UCSD-AML1 (cell line): ENCODE measurements around the gene PRR12.
A peak's percentile ranks its signal among the peaks of the same experiment; 100 is the strongest.

Experiments
- DNase-seq: peaks from one replicate; lab custom pipeline; 2025; ENCODE audit not compliant: unreplicated experiment; lab: John Stamatoyannopoulos, UW

The PRR12 gene, protein sequence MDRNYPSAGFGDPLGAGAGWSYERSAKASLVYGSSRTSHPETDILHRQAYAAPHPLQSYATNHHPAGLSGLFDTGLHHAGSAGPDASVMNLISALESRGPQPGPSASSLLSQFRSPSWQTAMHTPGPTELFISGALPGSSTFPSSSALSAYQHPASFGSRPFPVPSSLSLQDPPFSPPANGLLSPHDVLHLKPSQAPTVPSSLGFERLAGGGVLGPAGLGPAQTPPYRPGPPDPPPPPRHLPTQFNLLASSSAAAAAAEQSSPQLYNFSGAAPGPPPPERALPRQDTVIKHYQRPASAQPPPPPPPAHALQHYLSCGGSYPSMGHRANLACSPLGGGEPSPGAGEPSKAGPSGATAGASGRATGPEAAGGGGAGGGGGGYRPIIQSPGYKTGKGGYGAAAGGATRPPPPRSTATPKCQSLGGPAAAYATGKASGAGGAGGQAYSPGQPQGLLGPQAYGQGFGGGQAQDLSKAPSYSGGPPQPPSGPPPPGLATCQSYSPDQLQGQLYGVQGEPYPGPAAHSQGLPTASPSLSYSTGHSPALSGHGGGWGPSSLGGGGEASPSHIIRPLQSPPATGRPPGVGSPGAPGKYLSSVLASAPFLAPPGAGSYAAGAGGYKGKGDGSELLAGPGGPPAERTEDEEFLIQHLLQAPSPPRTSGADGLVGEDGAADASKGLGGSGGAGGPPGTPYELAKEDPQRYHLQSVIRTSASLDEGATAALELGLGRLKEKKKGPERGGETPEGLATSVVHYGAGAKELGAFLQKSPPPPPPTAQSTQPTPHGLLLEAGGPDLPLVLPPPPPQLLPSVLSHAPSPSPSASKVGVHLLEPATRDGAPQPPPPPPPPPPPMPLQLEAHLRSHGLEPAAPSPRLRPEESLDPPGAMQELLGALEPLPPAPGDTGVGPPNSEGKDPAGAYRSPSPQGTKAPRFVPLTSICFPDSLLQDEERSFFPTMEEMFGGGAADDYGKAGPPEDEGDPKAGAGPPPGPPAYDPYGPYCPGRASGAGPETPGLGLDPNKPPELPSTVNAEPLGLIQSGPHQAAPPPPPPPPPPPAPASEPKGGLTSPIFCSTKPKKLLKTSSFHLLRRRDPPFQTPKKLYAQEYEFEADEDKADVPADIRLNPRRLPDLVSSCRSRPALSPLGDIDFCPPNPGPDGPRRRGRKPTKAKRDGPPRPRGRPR (N-terminal part only)

DNA sequence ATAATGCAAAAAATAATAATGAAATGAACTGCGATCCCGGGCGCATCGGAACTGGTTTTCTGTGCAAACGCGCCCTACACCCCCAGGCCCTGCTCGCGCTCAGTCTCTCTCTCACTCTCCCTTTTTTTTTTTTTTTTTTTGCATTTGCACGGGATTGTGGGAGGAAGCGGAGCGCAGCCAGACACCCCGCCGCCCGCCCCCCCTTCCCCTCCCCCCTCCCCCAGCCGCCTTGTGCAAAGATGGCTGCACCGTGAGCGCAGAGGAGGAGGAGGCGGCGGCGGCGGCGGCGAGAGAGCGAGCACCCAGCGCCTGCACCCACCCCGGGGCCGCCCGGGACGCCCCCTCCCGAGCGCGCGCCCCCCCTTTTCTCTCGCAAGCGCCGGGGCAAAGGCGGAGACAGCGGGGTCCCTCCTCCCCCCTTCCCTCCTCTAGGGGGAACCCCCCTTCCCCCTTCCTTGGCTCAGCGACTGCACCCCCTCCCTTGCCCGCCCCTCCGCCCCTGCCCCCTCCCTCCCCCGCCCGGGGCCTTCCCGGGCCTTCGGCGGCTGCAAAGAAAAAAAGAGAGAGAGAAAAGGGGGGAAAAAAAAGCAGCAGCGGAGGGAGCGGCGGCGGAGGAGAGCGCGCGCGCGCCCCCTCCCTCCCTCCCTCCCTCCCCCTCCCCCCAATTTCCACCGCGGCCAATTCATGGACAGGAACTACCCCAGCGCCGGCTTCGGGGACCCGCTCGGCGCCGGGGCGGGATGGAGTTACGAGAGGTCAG lies at the start of gene PRR12:
PRR12 (plus strand) TSS at position 212 of the 760 bp plus-strand sequence; CDS start at position 685, 473 bp downstream.
- DNase-seq = peak; percentile 70

DNA sequence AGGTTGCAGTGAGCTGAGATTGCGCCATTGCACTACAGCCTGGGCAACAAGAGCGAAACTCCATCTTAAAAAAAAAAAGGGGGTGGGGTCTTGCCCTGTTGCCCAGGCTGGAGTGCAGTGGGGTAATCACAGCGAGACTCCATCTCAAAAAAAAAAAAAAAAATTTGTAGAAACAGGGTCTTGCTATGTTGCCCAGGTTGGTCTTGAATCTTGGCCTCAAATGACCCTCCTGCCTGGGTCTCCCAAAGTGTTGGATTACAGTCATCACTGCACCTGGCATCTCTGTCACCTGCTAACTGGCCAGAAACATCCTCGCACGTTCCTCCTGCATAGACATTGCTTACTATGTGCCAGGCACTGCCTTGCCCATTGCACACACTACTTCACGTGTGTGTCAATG lies 49.1 kb upstream of the PRR12 start:
- DNase-seq = no peak

DNA sequence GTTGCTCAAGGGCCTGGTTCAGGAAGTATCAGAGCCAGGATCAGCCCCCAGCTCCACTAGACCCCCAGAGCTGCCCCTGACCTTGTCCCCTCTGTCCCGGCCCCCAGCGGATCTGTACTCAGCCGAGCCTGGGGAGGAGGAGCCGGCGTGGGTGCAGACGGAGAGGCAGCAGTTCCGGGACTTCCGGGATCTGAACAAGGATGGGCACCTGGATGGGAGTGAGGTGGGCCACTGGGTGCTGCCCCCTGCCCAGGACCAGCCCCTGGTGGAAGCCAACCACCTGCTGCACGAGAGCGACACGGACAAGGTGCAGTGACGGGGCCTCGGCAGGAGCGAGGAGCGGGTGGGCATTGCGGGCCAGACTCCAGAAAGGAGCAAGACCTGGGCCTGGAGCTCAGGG lies 48.5 kb upstream of the PRR12 start:
- DNase-seq = no peak

DNA sequence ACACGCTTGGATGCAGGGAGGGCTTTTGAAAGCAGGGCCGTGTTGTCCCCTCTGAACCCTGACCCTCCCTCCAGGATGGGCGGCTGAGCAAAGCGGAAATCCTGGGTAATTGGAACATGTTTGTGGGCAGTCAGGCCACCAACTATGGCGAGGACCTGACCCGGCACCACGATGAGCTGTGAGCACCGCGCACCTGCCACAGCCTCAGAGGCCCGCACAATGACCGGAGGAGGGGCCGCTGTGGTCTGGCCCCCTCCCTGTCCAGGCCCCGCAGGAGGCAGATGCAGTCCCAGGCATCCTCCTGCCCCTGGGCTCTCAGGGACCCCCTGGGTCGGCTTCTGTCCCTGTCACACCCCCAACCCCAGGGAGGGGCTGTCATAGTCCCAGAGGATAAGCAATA lies 48.0 kb upstream of the PRR12 start:
- no peak for DNase-seq

DNA sequence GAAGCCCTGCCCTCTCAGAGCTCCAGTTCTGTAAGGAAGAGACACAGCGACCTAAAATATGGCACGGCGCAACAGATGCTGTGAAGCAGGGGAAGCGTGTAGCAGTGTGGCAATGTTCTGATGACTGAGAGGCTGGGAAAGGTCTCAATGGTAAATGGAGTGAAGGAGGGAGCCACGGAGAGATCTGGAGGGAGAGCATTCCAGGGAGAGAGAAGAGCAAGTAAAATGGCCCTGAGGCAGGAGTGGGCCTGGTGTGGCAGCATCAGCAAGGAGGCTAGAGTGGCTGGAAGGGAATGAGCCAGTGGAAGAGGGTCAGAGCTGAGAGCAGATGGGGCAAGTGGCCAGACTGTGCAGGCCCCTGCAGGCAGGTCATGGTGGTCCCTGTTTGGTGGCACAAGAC lies 46.8 kb upstream of the PRR12 start:
- DNase-seq = no peak

DNA sequence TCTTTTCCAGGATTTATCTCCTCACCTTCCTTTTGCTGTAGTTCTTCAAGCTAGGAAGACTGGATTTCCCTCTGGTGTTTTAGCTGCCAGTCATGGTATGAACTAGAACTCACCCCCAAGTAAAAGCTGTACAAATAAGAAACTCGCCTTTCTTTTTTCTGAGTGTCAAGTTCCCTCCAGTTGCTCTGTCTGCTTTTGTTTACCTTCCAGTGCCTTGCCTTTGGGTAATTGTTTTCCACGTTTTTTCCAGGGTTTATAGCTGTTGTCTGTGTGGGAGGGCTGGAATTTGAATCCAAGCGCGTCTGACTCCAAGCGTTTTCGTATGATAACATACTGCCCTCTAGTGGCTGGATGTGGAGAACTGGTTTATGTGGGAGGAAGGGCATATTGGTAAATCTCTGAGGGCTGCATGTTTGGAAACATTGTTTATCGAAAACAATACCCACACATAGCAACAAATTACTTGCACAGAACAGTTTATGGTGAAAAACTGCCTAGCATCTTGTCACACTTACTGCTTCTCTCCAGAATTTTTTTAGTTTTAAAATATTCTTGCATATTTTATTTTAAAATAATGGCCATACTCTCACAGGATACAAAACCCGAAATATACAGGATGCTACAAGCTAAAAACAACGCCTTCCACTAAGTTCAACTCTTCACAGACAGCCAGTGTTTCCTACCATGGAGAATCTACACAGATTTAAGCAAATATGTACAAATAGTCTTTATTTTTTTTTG lies 44.0 kb upstream of the PRR12 start:
- DNase-seq = no peak

DNA sequence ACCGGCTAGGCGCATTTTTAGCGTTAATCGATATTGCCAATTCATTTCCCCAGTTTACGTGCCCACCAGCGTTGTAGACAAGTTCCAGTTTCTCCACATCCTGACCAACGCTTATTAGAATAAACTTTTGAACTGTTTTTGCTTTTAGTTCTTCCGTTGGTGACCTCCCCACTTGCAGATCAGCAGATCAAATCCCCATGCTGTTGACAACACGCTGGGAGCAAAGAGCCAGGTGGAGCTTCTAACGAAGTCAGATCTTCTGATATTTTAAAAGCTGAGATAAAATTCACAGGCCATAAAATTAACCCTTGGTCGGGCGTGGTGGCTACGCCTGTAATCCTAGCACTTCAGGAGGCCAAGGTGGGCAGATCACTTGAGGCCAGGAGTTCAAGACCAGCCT lies 41.9 kb upstream of the PRR12 start:
- DNase-seq = no peak

DNA sequence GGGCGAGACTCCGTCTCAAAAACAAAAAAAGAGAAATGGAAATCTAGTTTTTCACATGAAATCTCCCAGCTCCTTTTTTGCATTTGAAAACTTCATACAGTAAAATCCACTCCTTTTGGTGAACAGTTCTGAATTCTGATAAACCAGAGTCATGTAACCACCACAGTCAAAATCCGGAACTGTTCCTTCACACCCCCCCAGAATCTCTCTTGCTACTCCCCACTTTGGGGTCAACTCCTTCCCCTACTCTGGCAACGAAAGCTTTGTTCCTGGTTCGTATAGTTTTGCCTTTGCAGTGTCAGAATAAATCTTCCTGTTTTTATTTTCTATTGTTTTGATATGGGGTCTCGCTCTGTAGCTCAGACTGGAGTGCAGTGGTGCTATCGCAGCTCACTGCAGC lies 39.5 kb upstream of the PRR12 start:
- DNase-seq = no peak

DNA sequence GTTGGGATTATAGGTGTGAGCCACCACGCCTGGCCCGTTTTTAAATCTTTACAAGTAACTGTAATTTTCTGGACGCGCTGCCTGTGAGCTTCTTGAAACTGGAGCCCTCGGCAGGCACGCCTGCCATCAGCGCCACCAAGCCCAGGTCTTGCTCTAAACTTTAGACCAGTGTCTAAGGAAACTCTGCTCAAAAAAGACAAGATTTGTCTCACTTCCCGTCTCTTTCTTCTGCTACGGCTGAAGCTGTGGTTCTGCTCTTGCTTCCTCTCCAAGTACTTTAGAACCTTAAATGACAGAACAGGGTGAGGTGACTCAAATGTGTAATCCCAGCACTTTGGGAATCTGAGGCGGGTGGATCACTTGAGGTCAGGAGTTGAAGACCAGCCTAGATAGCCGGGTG lies 38.2 kb upstream of the PRR12 start:
- DNase-seq = no peak

DNA sequence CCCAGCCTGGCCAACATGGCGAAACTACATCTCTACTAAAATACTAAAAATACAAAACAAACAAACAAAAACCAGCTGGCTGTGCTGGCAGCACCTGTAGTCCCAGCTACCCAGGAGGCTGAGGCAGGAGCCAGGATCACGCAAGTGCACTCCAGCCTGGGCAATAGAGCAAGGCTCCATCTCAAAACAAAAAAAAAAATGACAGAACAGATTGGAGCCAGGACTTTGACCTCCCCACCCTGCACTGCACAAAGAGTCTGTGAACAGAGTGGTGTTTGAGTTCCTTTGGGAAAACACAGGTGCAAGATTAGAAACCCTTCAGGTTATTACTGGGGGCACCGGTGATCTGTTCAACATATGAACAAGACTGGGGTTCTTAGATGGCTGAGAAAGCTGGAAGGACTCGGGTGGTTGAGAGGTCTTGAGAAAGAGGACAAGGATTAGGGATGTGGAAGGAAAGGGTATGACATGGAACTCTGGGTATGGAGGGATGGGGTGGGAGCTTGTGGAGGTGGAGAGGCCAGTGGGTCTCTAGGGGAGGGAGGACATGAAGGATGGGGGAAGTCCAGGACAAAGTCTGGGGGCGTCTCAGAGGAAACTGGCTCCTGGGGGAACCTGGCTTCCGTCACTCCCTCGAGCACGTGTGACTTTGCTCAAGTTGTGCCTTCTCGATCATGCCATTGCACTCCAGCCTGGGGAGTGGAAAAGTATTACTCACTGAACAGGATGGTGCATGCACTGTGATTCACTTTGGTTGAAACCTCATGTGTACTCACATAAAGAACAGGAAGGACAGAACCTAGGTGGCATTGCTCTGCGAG lies 37.3 kb upstream of the PRR12 start:
- no peak for DNase-seq

DNA sequence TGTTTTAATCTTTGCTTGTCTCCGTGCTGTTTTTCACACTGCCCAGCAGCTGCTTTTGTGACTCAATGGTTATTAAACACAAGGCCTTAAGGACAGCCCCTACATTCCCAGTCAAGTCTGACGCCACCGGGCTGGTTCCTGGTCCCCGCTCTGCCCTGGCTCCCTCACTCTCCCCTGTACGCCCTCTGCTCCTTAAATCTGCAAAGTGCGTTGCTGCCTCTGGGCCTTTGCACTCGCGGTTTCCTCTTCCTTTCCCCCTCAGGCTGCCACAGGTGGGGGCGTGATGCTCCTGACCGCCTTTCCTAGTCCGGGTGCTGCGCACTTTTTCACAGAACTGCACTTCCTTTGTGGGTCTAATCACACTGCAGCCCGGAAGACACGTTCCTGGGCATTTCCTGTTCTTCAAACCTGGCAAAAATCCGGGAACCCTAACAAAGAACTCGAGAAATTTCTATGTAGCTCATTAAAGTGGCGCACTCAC lies 36.2 kb upstream of the PRR12 start:
- DNase-seq = peak; percentile 75

DNA sequence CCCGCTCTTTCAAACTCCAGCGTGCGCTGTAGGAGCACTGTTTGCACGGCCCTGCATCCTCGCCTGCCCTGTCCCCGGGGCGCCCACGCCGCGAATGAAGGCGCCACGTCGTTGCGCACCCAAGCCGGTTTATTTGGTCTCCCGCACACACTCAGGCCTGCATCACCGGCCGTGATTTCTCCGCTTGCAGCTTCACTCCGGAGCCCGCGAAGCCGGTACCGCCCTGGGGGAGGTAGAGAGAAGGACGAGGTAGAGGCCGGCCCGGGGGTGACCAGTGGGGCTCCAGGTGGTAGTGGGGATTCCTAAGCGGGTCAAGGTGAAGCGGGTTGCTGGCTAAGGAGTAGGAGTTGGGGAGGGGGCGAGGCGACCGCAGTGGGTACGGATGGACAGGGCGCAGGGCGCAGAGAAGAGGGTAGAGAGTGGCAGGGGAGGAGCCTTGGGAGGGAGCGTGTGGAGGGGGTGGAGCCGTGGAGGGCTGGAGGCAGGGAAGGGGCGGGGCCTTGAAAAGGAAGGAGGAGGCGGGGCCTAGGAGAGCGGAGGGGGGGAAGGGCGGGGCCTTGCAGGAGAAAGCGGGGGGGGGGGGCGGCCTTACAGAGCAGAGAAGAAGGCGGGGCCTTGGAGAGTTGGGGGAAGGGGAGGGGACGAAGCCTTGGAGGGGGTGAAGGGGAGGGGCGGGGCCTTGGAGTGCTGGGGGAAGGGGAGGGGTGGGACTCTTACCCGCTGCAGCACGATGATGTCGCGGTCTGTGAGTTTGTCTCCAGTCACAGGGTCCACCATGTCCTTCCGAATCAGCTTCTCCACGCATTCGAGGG lies 35.2 kb upstream of the PRR12 start:
- peak; percentile 31 for DNase-seq

DNA sequence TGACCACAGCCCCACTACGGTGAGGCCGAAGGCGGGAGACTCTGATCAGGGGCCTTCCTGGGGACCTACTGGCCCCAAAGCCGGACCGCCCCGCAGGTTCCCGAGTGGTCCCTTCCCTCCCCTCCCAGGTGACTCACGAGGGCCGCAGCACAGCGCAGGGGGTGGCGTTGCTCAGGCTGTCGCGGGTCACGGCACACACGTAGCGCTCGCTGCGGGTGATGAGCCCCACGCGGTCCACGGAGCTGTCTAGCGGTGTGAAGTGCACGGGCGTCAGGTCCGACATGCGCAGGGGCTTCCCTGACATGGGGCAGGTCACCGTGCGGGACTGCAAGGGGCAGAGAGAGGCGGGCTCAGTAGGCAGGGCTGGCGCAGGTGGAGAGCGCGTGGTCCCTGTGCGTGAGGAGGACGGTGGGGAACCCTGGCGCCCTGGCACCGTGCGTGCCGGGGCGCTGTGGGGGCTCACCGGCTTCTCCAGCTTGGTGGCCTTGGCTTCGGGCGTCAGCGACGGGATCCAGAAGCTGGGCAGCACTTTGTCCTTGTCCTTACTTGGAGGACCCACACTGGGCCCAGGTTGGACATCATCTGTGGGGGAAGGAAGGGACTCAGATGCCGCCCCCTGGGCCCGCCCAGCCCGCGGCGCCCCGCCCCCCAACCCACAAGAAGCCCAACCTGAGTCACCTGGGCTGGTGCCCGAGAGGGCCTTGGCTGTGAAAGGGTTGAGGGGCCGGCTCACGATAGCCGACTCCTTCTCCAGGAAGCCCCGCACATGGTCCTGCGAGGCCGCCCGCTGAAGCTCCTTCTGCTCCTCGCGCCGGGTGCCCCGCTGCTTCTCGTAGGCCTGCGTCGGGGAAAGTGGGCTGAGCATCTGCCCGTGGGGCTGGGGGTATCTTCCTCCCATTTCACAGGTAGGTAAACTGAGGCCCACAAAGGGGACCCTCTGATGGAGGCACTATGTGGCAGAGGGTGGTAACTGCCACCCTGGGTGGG lies 34.3 kb upstream of the PRR12 start:
- no peak for DNase-seq

DNA sequence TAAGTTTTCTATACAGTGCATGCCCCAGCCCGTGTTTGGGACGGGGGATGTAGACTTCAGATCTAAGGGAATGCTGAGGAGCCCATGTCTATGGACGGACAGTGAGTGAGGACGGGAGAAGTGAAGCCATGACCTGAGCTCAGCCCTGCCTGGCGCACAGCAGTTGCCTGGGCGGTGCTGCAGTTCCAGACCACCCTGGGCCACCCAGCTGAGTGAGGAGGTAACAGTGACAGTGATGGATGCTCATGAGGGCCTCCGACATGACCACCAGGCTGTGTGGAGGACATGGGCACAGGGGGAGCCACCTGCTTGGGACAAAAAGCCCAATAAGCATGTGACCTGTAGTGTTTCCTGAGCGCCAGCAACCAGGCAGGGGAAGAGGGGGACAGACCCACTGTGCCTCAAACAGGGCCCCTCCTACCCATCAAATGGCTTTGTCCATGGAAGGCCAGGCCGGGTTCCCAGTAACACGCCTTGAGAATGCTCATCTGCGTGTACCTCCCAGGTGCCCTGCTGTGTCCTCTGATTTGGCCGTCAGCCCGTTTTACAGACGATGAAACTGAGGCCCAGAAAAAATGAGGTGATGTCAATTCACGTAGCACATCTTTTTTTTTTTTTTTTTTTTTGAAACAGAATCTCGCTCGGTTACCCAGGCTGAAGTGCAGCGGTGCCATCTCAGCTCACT lies 33.2 kb upstream of the PRR12 start:
- no peak for DNase-seq

DNA sequence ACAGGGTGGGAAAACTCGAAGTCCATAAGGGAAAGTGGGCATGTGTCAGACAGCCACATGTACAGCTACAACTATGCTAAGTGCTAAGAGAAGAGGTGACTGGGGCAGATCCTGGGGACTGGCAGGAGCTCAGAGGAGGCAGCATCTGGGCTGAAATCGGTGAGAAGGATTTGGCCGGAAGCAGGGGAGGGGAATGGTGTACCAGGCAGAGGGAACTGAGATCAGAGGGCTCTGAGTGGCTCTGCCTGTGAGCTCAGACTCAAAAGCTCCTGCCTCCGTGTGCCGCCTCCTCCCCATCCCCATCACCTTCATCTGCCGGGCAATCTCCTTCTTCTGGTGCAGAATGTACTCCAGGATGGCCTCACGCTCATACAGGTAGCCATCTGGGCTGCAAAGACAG lies 32.4 kb upstream of the PRR12 start:
- no peak for DNase-seq

DNA sequence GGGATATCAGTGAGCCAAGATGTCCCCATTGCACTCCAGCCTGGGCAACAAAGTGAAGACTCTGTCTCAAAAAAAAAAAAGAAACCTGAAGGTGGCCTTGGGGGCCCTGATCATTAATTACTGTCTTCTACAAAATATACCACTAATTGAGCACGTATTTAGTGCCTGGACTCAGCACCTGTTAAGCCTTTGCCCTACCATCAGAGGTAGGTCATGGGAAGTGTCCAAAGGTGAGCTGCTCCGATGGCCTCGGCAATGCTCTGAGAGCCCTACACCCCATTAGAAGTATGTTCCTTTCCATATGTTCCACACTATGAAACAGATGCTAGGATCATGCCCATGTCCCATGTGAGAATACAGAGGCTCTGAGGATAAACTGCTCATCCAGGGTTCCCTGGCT lies 31.5 kb upstream of the PRR12 start:
- no peak for DNase-seq

DNA sequence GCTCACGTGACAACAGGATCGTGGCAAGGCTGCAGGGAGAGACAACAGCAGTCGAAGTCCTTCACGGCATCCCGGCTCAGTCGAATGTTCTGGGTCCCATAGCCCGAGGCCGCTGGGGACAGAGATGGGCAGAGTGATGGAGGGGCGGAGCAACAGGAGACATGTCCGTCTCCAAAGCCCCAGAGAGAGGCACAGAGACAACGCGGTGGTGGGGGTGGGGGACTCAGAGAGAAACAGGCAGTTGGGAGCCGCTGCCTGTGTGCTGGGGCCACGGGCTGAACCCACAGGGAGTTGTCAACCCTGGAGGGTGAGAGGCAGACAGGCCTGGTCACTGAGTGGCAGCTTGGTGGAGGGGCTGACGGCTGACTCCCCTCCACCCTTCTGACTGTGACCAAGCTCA lies 31.1 kb upstream of the PRR12 start:
- no peak for DNase-seq
